ENCODE data around the gene PDE8A.

PDE8A gene

GRCh38 chr15:84981054-84981710 lies 474 bp upstream of the PDE8A start (continued):
- TF ChIP-seq GLI2 (tag by site-specific recombination; IDR thresholded peaks at IDR 0.05; ENCODE audit: borderline replicate concordance, low read depth) (no peak), ZNF529 (tag by site-specific recombination; IDR thresholded peaks at IDR 0.05; ENCODE audit: insufficient replicate concordance) (no peak), ZNF26 (tag by site-specific recombination; IDR thresholded peaks at IDR 0.05) (no peak), ZNF704 (tag by site-specific recombination; IDR thresholded peaks at IDR 0.05) (no peak), RBAK (tag by site-specific recombination; IDR thresholded peaks at IDR 0.05) (no peak), REST (tag by site-specific recombination; IDR thresholded peaks at IDR 0.05) (no peak), ZNF16 (tag by site-specific recombination; IDR thresholded peaks at IDR 0.05; ENCODE audit: low read depth) (no peak), REPIN1 (tag by site-specific recombination; IDR thresholded peaks at IDR 0.05; ENCODE audit: low read depth) (no peak), ZNF596 (tag by site-specific recombination; IDR thresholded peaks at IDR 0.05) (peak; percentile 67), ZBTB26 (tag by site-specific recombination; optimal IDR thresholded peaks at IDR 0.05) (peak; percentile 99), ZNF544 (tag by site-specific recombination; IDR thresholded peaks at IDR 0.05) (no peak), ZNF518A (tag by site-specific recombination; conservative IDR thresholded peaks at IDR 0.05; ENCODE audit: low read depth) (no peak), ZNF169 (tag by site-specific recombination; IDR thresholded peaks at IDR 0.05) (no peak), ZNF24 (tag by site-specific recombination; IDR thresholded peaks at IDR 0.05) (peak; percentile 83; the same call in 1 of the 2 replicates), BCL11B (tag by site-specific recombination; IDR thresholded peaks at IDR 0.05; ENCODE audit: low read depth) (peak; percentile 96), ZNF639 (tag by site-specific recombination; IDR thresholded peaks at IDR 0.05) (peak; percentile 87), MYNN (tag by site-specific recombination; IDR thresholded peaks at IDR 0.05; ENCODE audit: borderline replicate concordance) (peak; percentile 70; the same call in 1 of the 2 replicates), YY2 (tag by site-specific recombination; IDR thresholded peaks at IDR 0.05) (peak; percentile 45; the same call in 1 of the 2 replicates), KLF9 (tag by site-specific recombination; IDR thresholded peaks at IDR 0.05; ENCODE audit: low read depth) (no peak), ZBTB11 (tag by site-specific recombination; conservative IDR thresholded peaks at IDR 0.05; ENCODE audit: low read depth) (peak; percentile 46)
